Measurements from ENCODE around the gene KREMEN1. TPM values are rescaled to one million over a fixed set of nuclear protein-coding genes. Genes with fewer than 3 reads are reported as not detected.
A peak's percentile ranks its signal among the peaks of the same experiment; 100 is the strongest.

The KREMEN1 gene
- total and polyA plus RNA-seq, 10 of the 15 experiments (the other 5 are each of a cell fraction or from before 2014, with no cell fraction given): 0.10 to 2.5 (median 0.20) TPM; not detected in 1

DNA sequence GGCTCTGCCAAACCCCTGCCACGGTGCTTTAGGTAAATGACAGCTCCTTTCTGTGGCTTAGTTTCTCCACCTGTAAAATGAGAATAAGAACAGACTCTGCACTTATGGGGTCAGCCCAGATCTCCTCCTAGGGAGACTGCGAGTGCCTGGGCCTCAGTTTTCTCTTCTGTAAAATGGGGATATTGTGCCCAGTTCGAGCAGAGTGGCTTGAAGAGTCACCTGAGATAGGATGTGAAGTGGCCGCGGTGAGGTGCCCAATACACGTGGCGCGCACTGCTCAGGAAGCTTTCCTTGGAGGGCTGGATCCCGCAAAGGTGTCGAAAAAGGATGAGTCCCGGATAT, 132.4 kb downstream of the KREMEN1 start (continued):
- no peak for TF ChIP-seq CEBPB (IDR thresholded peaks at IDR 0.05; ENCODE audit: borderline replicate concordance in 1 of 2, low read depth in 2 of 2, low read length in 2 of 2)
- TF ChIP-seq NFIC (IDR thresholded peaks at IDR 0.05; ENCODE audit: low read depth, low read length): no peak
- no peak for TF ChIP-seq TARDBP (IDR thresholded peaks at IDR 0.05; ENCODE audit: borderline replicate concordance)
- TF ChIP-seq GABPA (IDR thresholded peaks at IDR 0.05; ENCODE audit: low read depth): no peak
- TF ChIP-seq RB1 (IDR thresholded peaks at IDR 0.05; ENCODE audit: borderline replicate concordance): no peak
- peak; percentile 75 for TF ChIP-seq ZNF217 (IDR thresholded peaks at IDR 0.05)
- no peak for TF ChIP-seq ZNF687 (IDR thresholded peaks at IDR 0.05)
- TF ChIP-seq EP300 (IDR thresholded peaks at IDR 0.05; ENCODE audit: borderline replicate concordance in 1 of 2, control insufficient read depth in 1 of 2, low read depth in 2 of 2, low read length in 2 of 2): no peak
- TF ChIP-seq BCL3 (IDR thresholded peaks at IDR 0.05; ENCODE audit: borderline replicate concordance, insufficient read depth, low read depth, low read length, poor library complexity, severe bottlenecking): no peak
- no peak for TF ChIP-seq RAD21 (IDR thresholded peaks at IDR 0.05; ENCODE audit: insufficient read depth, low read depth, low read length)
- TF ChIP-seq KDM1A (IDR thresholded peaks at IDR 0.05; ENCODE audit: borderline replicate concordance): no peak
- TF ChIP-seq PAX8 (IDR thresholded peaks at IDR 0.05): peak; percentile 16; the same call in 1 of the 2 replicates
- TF ChIP-seq, protein P1, sequence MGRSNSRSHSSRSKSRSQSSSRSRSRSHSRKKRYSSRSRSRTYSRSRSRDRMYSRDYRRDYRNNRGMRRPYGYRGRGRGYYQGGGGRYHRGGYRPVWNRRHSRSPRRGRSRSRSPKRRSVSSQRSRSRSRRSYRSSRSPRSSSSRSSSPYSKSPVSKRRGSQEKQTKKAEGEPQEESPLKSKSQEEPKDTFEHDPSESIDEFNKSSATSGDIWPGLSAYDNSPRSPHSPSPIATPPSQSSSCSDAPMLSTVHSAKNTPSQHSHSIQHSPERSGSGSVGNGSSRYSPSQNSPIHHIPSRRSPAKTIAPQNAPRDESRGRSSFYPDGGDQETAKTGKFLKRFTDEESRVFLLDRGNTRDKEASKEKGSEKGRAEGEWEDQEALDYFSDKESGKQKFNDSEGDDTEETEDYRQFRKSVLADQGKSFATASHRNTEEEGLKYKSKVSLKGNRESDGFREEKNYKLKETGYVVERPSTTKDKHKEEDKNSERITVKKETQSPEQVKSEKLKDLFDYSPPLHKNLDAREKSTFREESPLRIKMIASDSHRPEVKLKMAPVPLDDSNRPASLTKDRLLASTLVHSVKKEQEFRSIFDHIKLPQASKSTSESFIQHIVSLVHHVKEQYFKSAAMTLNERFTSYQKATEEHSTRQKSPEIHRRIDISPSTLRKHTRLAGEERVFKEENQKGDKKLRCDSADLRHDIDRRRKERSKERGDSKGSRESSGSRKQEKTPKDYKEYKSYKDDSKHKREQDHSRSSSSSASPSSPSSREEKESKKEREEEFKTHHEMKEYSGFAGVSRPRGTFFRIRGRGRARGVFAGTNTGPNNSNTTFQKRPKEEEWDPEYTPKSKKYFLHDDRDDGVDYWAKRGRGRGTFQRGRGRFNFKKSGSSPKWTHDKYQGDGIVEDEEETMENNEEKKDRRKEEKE (IDR thresholded peaks at IDR 0.05): no peak
- TF ChIP-seq ATF7 (IDR thresholded peaks at IDR 0.05; ENCODE audit: low read depth): no peak
- TF ChIP-seq, protein P2, sequence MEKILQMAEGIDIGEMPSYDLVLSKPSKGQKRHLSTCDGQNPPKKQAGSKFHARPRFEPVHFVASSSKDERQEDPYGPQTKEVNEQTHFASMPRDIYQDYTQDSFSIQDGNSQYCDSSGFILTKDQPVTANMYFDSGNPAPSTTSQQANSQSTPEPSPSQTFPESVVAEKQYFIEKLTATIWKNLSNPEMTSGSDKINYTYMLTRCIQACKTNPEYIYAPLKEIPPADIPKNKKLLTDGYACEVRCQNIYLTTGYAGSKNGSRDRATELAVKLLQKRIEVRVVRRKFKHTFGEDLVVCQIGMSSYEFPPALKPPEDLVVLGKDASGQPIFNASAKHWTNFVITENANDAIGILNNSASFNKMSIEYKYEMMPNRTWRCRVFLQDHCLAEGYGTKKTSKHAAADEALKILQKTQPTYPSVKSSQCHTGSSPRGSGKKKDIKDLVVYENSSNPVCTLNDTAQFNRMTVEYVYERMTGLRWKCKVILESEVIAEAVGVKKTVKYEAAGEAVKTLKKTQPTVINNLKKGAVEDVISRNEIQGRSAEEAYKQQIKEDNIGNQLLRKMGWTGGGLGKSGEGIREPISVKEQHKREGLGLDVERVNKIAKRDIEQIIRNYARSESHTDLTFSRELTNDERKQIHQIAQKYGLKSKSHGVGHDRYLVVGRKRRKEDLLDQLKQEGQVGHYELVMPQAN (conservative IDR thresholded peaks at IDR 0.05): peak; percentile 56; the same call in 1 of the 2 replicates
